Measurements from ENCODE around the gene KRTAP12-1.
"Not testable (repeated sequence)": the region's sequence is repeated elsewhere in the genome, so short reads cannot be mapped to it uniquely, and the experiment has no call there.

Gene KRTAP12-1

DNA sequence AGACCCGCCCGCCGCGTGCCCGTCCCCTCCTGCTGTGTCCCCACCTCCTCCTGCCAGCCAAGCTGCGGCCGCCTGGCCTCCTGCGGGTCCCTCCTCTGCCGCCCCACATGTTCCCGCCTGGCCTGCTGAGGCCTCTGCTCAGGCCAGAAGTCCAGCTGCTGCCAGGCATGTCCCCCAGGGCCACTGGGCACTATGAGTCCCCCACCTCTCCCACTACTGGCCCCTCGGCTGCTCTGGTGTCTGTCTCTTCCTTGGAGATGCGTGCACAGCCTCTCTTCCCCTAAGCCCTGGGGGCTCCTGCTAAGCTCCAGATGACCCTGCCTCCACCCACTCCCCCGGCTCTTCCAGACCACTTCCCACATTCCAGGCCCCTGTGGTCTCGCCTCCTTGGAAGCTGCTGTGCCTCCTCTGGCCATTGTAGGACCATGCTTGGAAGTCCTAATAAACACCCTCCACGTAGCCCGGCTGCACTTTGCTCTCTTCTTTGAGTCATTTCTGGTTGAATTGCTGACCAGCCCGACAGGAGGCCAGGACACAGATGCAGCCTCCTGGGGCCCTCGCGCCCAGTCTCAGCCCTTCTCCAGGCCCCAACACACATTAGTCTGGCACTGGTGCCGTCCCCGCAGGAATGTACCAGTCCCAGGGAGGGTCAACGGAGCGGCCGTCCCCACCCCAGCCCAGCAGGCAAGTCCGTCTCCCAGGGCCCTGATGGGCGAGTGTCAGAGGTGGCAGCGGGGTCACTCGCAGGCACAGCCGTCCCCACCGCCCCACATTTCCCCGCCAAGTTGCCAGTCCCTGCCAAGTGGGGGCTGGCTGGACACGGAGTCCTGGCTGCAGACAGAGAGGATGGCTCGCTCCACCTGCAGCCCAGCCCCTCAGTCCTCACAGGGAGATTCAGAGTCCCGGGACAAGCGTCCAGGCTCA is 16.1 kb upstream of the KRTAP12-1 start:
- no peak for DNase-seq (ENCODE audit: low read depth)

DNA sequence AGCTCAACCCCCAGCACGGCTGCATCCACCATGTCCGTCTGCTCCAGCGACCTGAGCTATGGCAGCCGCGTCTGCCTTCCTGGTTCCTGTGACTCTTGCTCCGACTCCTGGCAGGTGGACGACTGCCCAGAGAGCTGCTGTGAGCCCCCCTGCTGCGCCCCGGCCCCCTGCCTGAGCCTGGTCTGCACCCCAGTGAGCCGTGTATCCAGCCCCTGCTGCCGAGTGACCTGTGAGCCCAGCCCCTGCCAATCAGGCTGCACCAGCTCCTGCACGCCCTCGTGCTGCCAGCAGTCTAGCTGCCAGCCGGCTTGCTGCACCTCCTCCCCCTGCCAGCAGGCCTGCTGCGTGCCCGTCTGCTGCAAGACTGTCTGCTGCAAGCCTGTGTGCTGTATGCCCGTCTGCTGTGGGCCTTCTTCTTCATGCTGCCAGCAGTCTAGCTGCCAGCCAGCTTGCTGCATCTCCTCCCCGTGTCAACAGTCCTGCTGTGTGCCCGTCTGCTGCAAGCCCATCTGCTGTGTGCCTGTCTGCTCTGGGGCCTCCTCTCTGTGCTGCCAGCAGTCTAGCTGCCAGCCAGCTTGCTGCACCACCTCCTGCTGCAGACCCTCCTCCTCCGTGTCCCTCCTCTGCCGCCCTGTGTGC is 15.3 kb upstream of the KRTAP12-1 start, which contains the start of gene KRTAP10-12:
Gene KRTAP10-12 (plus strand): TSS at position 1 of the 639 bp plus-strand sequence. CDS start 30 bp downstream, at position 31.
- DNase-seq (ENCODE audit: low read depth) = not testable (repeated sequence)

DNA sequence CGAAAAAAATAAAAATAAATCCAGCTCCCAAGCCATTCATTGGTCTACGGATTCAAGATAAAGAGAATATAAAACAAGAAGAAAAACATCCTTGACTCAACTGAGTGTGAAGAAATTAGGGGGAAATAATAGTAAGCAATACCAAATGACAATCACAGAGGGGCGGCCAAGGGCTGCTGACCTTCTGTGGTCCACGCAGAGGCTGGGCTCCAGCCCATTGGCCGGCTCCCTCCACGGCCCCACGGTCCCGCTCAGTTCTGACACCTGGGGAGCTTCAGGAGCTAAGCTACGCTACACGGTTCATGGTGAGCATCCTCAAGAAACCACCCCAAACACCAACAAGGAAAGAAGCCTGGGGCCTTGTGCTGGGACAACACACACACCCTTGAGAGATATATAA is 14.6 kb upstream of the KRTAP12-1 start:
- DNase-seq (ENCODE audit: low read depth) = no peak

DNA sequence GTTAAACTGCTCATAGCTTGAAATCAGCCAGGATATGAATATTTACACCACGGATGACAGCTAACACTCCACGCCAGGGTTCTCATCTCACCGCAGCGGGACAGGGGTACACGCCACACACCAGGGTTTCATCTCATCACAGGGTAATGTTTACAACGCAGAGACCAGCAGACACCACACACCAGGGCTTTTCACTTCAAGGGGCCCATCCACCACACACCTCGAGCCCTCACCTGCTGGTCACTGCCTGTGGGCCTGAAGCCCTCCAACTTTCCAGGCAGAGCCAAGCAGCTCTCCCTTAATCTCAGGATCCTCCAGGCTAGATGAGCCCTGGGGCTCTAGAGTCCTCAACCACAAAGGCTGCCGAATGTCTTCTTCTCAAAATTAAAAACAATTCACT is 13.7 kb upstream of the KRTAP12-1 start:
- DNase-seq (ENCODE audit: low read depth) = no peak

DNA sequence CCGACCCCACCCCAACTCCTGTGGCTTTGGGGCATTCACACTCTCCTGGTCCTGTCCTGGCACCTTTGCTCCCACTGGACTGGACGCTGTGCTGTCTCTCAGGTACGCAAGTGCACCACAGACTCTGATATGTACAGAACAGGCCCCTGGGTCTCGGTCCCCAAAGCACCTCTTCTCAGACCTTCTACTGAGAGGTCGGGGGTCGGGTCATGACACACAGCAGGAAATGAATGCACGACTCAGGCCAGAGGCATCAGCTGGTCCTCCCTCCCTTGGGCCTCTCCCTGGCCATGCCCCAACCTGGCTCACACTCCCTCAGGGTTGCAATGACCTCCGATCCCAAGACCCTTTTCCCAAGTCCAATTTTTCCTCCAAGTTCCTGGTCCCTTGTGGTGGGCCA is 13.2 kb upstream of the KRTAP12-1 start:
- DNase-seq (ENCODE audit: low read depth) = no peak

DNA sequence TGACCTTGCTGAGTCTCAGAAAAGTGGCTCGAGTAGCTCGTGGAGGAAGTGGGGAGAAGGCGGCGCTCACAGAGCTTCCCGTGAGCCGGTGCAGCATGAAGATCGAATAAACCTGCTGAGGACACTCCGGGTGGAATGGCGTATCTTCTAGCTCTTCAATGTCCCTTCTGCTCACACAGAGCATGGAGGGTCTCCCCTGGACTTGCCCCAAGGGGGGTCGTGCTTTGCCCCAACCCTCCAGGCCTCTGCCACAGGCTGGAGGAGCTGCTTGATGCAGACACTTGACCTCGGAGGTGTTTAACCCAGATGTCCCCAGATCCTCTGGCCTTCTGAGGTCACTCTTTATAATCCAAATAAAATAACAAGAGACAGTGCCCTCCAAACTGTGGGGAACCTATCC is 12.8 kb upstream of the KRTAP12-1 start:
- no peak for DNase-seq (ENCODE audit: low read depth)

DNA sequence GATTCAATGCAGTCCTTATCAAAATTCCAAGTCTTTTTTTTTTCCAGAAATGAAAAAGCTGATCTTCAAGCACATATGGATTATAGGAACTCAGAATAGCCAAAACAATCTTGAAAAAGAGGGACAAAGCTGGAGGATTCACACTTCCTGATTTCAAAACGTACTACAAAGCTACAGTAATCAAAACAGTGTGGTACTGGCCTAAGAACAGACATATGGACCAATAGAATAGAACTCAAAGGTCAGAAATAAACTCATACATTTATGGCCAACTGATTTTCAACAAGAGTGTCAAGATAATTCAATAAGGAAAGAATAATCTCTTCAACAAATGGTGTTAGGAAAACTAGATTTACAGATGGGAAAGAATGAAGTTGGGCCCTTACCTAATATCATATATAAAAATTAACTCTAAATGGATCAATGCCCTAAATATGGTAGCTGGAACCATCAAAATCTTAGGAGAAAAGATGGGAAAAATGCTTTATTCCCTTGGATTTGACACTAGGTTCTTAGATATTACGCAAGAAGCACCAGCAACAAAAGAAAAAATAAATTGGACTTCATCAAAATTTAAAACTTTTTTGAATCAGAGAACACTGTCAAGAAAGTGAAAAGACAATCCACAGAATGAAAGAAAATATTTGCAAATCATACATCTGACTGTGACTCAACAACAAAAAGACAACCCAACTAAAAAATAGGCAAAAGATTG is 11.0 kb upstream of the KRTAP12-1 start:
- DNase-seq (ENCODE audit: low read depth) = no peak

DNA sequence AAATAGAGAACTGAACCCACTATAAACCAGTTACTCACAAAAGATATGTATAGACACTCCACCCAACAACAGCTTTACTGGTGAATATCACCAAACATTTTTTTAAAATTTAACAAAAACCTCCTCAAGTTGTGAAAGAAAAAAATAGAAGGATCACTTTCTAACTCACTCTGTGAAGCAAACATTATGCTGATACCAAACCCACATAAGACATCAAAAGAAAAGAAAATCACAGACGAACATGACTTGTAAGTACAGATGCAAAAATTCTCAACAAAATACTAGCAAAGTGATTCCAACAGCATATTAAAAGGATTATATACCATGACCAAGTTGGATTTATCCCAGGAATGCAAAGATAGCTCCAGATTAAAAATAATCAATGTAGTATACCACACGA is 9.7 kb upstream of the KRTAP12-1 start:
- no peak for DNase-seq (ENCODE audit: low read depth)

DNA sequence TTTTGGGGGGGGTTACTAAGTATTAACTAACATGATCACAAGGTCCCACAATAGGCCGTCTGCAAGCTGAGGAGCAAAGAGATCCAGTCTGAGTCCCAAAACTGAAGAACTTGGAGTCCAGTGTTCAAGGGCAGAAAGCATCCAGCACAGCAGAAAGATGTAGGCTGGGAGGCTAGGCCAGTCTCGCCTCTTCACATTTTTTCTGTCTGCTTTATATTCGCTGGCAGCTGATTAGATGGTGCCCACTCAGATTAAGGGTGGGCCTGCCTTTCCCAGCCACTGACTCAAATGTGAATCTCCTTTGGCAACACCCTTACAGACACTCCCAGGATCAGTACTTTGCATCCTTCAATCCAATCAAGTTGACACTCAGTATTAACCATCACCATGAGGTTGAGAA is 7.8 kb upstream of the KRTAP12-1 start:
- DNase-seq (ENCODE audit: low read depth) = not testable (repeated sequence)

DNA sequence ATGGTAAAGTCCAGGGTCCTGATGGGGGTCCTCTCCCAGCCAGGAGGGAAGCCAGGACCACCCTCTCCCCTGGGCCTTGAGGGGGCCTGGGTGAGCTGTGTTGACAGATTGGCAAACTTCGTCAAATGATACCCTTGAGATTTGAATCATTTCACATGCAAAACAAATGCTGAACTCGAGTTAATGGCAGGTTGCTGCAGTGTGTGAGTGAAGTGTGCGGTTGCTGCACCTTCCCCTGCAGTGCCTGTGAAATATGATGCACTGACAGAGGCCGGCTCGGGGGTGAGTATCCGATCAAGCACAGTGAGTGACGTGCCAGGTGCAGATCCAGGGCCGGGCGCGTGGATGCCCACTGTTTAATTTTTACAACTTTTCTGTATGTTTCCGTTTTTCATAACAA is 5.7 kb upstream of the KRTAP12-1 start:
- DNase-seq (ENCODE audit: low read depth) = no peak

DNA sequence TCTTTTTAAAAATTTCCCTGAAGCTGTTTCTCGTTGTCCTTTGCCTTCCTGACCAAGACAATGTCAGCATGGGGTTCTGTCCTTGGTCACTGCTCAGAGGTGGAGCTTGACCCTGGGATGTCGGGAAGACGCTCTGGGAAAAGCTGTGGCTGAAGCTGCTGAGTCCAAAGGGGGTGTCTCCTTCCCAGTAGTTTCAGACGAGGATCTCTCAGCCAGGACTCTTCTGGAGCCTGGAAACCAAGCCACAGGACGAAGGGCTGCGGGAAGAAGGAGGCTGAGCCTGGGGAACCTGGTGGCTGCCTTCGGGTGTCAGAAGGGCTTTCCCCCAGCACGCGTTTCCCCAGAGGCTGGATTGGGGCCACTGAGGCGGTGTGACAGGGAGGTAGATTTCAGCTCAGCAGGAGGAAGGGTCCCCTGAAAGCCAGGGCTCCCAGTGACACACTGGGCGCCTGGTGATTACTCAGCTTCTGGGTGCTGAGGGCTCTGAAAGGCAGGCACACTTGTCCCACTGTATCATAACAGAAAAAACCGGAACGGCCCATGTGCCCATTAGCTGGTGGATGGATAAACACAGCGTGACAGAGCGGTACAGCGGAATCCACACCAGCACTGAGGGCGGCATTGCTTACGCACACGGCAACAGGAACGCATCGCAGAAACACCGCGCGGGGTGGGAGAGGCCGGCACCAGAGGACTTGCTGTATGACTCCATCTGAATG is 5.0 kb upstream of the KRTAP12-1 start:
- DNase-seq (ENCODE audit: low read depth) = no peak

DNA sequence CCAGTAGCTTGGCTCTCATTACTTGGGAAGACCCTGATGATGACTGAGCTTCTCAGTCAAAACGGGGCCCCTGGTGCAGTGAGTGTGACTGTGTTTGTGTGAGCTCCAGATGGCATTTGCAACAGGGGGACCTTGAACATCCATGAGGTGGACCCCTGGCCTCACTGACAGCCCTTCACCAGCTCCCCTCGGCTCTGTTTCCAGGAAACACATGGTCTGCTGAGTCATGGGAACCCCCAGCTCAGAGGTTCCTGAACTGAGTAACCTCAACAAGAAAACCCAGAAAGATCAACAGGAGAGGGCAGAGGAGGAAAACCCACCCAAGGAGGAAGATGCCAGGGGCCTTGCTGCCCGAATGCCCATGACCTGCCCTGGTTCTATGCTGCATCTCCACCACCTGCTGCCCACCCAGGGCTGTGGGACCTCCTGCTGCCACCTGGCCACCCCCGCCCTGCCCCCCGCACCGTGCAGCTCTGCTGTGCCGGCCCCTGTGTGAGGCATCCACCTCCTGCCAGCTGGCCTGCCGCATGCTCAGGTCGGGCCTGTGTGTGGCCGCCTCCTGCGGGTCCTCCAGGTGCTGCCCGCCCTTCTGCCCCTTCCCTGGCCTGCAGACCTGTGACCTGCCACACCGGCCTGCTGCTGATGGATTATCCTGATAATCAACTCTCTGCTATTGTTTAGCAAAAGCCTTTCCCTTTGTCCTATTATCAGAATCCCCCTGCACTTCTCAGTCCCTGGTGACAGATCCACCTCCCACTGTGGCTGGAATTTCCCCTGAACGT is 4.2 kb upstream of the KRTAP12-1 start:
- no peak for DNase-seq (ENCODE audit: low read depth)

DNA sequence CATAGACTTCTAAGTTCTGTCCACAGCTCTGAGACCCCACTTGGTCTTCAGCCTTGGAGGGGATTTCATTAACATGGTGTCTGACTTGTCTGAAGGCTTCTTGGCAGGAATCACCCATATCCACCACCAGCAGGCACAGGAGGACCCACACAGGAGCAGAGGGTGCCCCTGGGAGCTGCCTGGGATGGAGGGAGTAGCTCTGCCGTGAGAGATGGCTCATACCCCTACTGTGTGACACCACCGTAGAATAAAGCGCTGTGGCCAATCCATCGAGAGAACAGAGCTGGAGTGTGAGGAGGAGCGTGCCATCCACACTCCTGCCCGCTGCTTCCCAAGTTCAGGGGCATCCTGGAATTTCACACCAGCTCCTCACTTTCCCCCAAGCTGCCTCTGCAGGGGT is 3.1 kb upstream of the KRTAP12-1 start:
- DNase-seq (ENCODE audit: low read depth) = not testable (repeated sequence)

DNA sequence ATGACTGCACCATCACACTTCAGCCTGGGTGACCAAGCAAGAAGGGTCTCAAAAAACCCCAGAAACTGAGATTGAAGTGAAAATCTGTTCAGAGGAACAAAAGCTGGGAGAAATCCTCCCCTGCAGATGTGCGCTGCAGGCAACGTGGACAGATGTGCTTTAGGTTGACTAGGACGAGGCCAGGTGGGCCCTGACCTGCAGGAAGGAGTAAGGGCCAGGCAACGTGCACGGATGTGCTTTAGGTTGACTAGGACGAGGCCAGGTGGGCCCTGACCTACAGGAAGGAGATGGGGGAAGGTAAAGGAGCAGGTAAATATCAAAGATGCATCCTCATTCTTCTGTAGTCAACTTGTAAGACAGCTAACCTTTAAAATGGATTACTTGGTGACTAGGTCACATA is 2.5 kb upstream of the KRTAP12-1 start:
- DNase-seq (ENCODE audit: low read depth) = no peak

DNA sequence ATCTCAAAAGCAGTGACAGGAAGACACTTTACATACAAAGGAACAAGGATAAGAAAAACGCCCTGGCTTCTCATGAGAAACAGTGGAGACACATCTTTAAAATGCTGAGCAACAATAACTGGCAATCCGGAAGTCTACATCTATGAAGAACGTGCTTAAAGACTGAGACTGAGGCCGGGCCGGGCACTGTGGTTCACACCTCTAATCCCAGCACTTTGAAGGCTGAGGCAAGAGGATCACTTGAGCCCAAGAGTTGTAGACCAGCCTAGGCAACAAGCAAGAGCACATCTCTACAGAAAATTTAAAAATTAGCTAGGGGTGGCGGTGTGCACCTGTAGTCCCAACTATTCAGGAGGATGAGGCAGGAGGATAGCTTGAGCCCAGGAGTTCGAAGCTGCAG is 2.1 kb upstream of the KRTAP12-1 start:
- no peak for DNase-seq (ENCODE audit: low read depth)

DNA sequence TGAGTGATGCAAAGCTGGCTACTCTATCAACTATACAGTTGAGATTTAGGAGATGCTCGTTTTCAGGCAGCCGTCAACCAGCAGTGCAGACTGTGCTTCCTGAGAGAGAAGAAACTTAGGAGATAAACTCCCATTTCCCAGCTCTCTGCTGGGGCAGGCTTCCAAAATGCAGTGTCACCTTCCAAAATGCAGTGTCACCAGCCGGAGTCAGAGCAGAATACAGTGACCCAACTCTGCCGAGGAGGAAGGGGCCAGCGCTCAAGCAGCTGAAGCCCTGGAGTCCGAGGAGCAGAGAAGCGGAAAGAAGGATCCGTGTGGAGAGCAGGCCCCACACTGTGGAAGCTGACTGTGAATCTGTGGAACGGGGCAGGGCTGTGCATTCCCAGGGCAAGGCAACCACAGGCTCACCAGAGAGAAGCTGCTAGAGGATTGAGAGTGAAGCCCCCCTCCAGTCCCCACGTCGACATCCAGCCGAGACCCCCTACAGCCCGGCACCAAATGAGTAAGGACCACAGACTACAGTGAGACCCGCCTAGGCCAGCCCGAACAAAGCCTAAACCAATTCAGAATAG is 703 bp upstream of the KRTAP12-1 start:
- DNase-seq (ENCODE audit: low read depth) = no peak

DNA sequence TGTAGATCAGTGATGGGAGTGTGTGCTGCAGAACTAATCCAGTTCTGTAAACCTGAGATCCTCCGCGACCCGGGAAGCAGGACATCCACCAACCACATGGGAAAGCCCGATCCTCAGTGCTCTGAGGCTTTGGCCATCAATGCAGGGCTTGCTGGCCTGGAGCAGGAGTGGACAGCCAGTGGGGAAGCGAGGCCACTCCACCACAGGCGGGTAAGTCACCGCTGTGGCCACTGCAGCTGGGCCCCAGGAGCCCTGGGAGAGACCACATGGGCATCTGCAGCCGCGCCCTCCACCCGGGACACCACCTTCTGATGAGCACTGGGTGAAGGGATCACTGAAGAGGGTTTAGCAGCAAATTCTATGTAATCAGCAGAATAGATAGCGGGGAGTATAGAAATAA is 811 bp downstream of the KRTAP12-1 start:
- DNase-seq (ENCODE audit: low read depth) = no peak

DNA sequence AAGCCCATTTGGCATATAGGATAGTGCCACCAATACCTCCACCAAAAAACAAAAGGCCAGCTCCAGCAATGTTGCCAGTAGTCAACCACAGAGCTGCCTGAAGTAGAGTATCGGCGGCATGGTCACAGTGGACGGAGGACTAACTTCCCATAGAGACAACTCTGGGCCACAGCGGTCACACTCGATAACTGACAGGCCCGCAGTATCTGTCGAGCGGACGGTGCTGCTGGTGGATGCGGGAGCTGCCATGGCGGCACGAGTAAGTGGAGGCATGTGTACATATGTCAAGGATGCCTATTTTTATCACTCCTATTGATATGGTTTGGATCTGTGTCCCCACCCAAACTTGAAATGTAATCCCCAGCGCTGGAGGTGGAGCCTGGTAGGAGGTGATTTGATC is 4.1 kb downstream of the KRTAP12-1 start:
- no peak for DNase-seq (ENCODE audit: low read depth)

DNA sequence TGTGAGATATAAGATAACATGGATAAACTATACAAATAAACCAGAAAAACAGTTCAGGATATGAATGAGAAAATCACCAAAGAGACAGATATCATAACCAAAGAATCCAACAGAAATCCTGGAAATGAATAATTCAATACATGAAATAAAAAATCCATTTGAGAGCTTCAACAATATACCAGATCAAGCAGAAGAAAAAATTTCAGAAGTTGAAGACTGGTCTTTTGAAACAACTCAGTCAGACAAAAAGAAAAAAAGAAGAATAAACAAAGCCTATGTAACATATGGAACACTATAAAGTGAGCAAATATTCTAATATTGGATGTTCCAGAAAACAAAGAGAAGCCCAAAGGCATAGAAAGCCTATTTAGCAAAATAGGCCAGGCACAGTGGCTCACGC is 10.1 kb downstream of the KRTAP12-1 start:
- no peak for DNase-seq (ENCODE audit: low read depth)

DNA sequence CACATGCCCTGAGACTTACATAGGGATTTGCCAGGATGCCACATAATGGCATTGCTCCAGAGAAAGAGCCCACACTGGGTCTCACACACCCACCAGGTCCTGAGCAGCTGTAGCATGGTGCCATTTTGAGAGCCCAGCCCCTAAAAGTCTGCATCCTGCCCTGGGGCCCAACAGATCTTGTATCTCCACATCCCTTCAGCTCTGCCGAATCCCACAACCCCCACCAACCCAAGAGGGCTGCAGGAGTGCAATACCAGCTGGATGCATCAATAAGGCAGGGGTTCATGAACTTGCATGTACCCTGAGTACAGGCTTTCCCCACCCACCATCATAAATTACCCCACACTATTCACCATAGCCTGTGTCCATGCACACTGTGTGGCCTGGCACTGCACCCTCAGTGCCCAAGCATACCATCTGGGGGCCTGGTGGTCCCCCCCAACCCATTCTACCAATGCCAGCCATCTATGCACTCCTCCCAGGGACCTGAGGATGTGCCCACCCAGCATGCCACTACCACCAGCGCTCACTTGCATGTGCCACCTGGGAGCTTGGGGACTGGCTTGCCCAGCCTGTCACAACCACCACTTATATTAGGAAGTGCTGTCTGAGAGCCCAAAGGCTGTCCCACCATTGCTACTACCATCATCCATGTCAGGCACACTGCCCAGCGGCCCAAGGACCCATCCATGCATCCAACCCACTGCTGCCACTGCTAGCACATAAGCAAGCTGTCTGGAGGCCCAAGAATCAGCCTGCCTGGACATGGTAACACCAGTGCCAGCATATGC is 11.1 kb downstream of the KRTAP12-1 start:
- DNase-seq (ENCODE audit: low read depth) = no peak

All from HS-27A (cell line).